H1 (cell line): ENCODE results near the gene SORBS1. TPM values are rescaled to one million over a fixed set of nuclear protein-coding genes. Genes with fewer than 3 reads are reported as not detected.

Experiments used
- CTCF ChIA-PET: fragments of 300-600 bp; sonication (Branson Sonifier 250); formaldehyde crosslinking; loops from one replicate; lab custom pipeline; 2021; ENCODE audit not compliant: partially characterized antibody; lab: Charles Lee
- POLR2A ChIA-PET: fragments of 300-600 bp; sonication (Branson Sonifier 250); formaldehyde crosslinking; loops from one replicate; lab custom pipeline; 2021; ENCODE audit warnings: inconsistent platforms; ENCODE audit not compliant: partially characterized antibody; lab: Charles Lee
- DNase-seq, 2 experiments: peaks; one replicate each; pipeline versions ENCODE4 v3.0.0 to v3.0.0-alpha.2; 2010 to 2022; ENCODE audit warnings: low spot score in 2 of 2, low read depth in 1 of 2, mixed read lengths in 1 of 2
- FAIRE-seq: peaks from 2 replicates; lab custom pipeline; 2011; peaks lifted over from hg19 to GRCh38; lab: Jason Lieb, UNC
- H2AFZ ChIP-seq: 2 replicates; pipeline ENCODE4 v1.8.1; 2012; ENCODE audit warnings: low read length, inconsistent platforms
- H2AK5ac ChIP-seq: 2 replicates; pipeline ENCODE4 v1.6.1; 2013; ENCODE audit warnings: low read depth, low read length
- H2BK120ac ChIP-seq: replicated peaks from 2 replicates; pipeline ENCODE3; 2013; ENCODE audit warnings: low read depth, low read length, inconsistent platforms
- H2BK12ac ChIP-seq: 2 replicates; pipeline ENCODE4 v1.6.1; 2013; ENCODE audit warnings: low read depth, low read length
- H2BK15ac ChIP-seq: 2 replicates; pipeline ENCODE4 v1.6.1; 2013; ENCODE audit warnings: low read length
- H2BK20ac ChIP-seq: 2 replicates; pipeline ENCODE4 v1.6.1; 2013; ENCODE audit warnings: low read length
- H2BK5ac ChIP-seq: 2 replicates; pipeline ENCODE4 v1.6.1; 2013; ENCODE audit warnings: low read depth, low read length
- H3K14ac ChIP-seq: 2 replicates; pipeline ENCODE4 v1.6.1; 2013; ENCODE audit warnings: inconsistent platforms; ENCODE audit not compliant: insufficient read length
- H3K18ac ChIP-seq: 2 replicates; pipeline ENCODE4 v1.6.1; 2013; ENCODE audit warnings: low read length; ENCODE audit errors: extremely low read depth
- H3K23ac ChIP-seq: 2 replicates; pipeline ENCODE4 v1.6.1; 2013; ENCODE audit warnings: inconsistent platforms; ENCODE audit not compliant: insufficient read length
- H3K23me2 ChIP-seq: 2 replicates; pipeline ENCODE4 v1.6.1; 2013; ENCODE audit warnings: low read depth, low read length
- H3K27ac ChIP-seq: 2 replicates; pipeline ENCODE4 v1.6.1; 2011; ENCODE audit warnings: low read depth, low read length, inconsistent platforms
- H3K27me3 ChIP-seq, 4 experiments: replicated peaks in 1 of 4; 1 replicate in 1 of 4; 2 replicates in 3 of 4; pipeline versions ENCODE4 v1.6.1 to v1.8.1; 2011 to 2013; ENCODE audit warnings: low read length in 3 of 4, mild to moderate bottlenecking in 3 of 4, inconsistent platforms in 2 of 4, mixed read lengths in 2 of 4, moderate library complexity in 1 of 4; ENCODE audit not compliant: control insufficient read depth in 3 of 4, insufficient read depth in 3 of 4; ENCODE audit errors: extremely low read depth in 1 of 4
- H3K36me3 ChIP-seq, 4 experiments: 2 replicates each; pipeline versions ENCODE4 v1.6.1 to v1.8.1; 2011 to 2013; ENCODE audit warnings: mild to moderate bottlenecking in 4 of 4, low read length in 3 of 4, moderate library complexity in 2 of 4, control low read depth in 1 of 4, inconsistent platforms in 1 of 4; ENCODE audit not compliant: insufficient read depth in 4 of 4, control insufficient read depth in 2 of 4
- H3K4ac ChIP-seq: replicated peaks from 2 replicates; pipeline ENCODE3; 2013; ENCODE audit warnings: low read length, low read depth, mixed read lengths, inconsistent platforms; ENCODE audit not compliant: insufficient read length
- H3K4me1 ChIP-seq, 4 experiments: replicated peaks in 1 of 4; 1 replicate in 1 of 4; 2 replicates in 3 of 4; pipeline versions ENCODE4 v1.6.1 to v1.8.1; 2011 to 2013; ENCODE audit warnings: low read length in 3 of 4, inconsistent platforms in 2 of 4, mixed read lengths in 1 of 4; ENCODE audit not compliant: insufficient read depth in 4 of 4, control insufficient read depth in 3 of 4
- H3K4me2 ChIP-seq, 2 experiments: 2 replicates each; pipeline versions ENCODE4 v1.6.1 to v1.8.1; 2011 to 2013; ENCODE audit warnings: low read depth in 2 of 2, low read length in 2 of 2, control low read depth in 1 of 2, inconsistent platforms in 1 of 2, mild to moderate bottlenecking in 1 of 2; ENCODE audit not compliant: insufficient read depth in 1 of 2
- H3K4me3 ChIP-seq, 4 experiments: fragments of 200-600, 300-600 bp in 1 of 4; sonication (generic), shearing (Covaris generic), sonication (Bioruptor Twin) in 1 of 4; 2 replicates each; pipeline versions ENCODE4 v1.5.1 to v1.8.1; 2011 to 2016; ENCODE audit warnings: low read length in 4 of 4, low read depth in 3 of 4, control low read depth in 2 of 4, inconsistent platforms in 2 of 4, mild to moderate bottlenecking in 2 of 4, mixed read lengths in 1 of 4, moderate library complexity in 1 of 4; ENCODE audit not compliant: insufficient read depth in 2 of 4; ENCODE audit errors: extremely low read depth in 1 of 4
- H3K56ac ChIP-seq: replicated peaks from 2 replicates; pipeline ENCODE3; 2013; ENCODE audit warnings: low read depth, mild to moderate bottlenecking, mixed read lengths, low read length, inconsistent platforms; ENCODE audit not compliant: insufficient read length
- H3K79me1 ChIP-seq: 2 replicates; pipeline ENCODE4 v1.6.1; 2013; ENCODE audit warnings: low read depth, low read length, control low read depth
- H3K79me2 ChIP-seq, 2 experiments: 2 replicates each; pipeline versions ENCODE4 v1.6.1 to v1.8.1; 2012 to 2013; ENCODE audit warnings: low read length in 2 of 2, mild to moderate bottlenecking in 2 of 2, inconsistent platforms in 1 of 2; ENCODE audit not compliant: insufficient read depth in 2 of 2, control insufficient read depth in 1 of 2
- H3K9ac ChIP-seq, 4 experiments: replicated peaks in 1 of 4; 1 replicate in 1 of 4; 2 replicates in 3 of 4; pipeline versions ENCODE4 v1.6.1 to v1.8.1; 2011 to 2013; ENCODE audit warnings: low read depth in 3 of 4, low read length in 3 of 4, control low read depth in 2 of 4, mild to moderate bottlenecking in 2 of 4, moderate library complexity in 2 of 4, inconsistent platforms in 1 of 4; ENCODE audit errors: extremely low read depth in 1 of 4
- H3K9me3 ChIP-seq, 2 experiments: 2 replicates each; pipeline versions ENCODE4 v1.6.1 to v1.8.1; 2012 to 2013; ENCODE audit warnings: mild to moderate bottlenecking in 2 of 2, moderate library complexity in 2 of 2, control low read depth in 1 of 2, inconsistent platforms in 1 of 2, low read depth in 1 of 2, low read length in 1 of 2, mixed read lengths in 1 of 2; ENCODE audit not compliant: insufficient read depth in 2 of 2
- H4K20me1 ChIP-seq, 2 experiments: replicated peaks in 1 of 2; 2 replicates each; pipeline versions ENCODE3 to v1.8.1; 2011 to 2013; ENCODE audit warnings: inconsistent platforms in 2 of 2, low read length in 2 of 2, mild to moderate bottlenecking in 1 of 2; ENCODE audit not compliant: insufficient read depth in 2 of 2, control insufficient read depth in 1 of 2
- H4K5ac ChIP-seq: 2 replicates; pipeline ENCODE4 v1.6.1; 2013; ENCODE audit warnings: low read length, low read depth, mixed read lengths, inconsistent platforms; ENCODE audit not compliant: insufficient read length
- H4K8ac ChIP-seq: 2 replicates; pipeline ENCODE4 v1.8.0; 2013; ENCODE audit warnings: mild to moderate bottlenecking, moderate library complexity, low read length, inconsistent platforms; ENCODE audit not compliant: insufficient read depth; ENCODE audit errors: extremely low read depth
- H4K91ac ChIP-seq: replicated peaks from 2 replicates; pipeline ENCODE3; 2013; ENCODE audit warnings: low read length, mixed read lengths, inconsistent platforms; ENCODE audit not compliant: insufficient read length
- CTCF ChIP-seq, 3 experiments: IDR thresholded peaks; 1 replicate in 2 of 3; 2 replicates in 1 of 3; pipeline versions ENCODE4 v1.5.1 to v1.6.1; 2011; ENCODE audit warnings: low read length in 3 of 3, mild to moderate bottlenecking in 3 of 3, inconsistent platforms in 2 of 3, low read depth in 1 of 3, moderate library complexity in 1 of 3; ENCODE audit not compliant: insufficient read depth in 1 of 3; ENCODE audit errors: control extremely low read depth in 1 of 3
- SP4 ChIP-seq: IDR thresholded peaks from 2 replicates; pipeline ENCODE4 v1.6.1; 2012; ENCODE audit warnings: low read length, inconsistent platforms
- TCF12 ChIP-seq: IDR thresholded peaks from 2 replicates; pipeline ENCODE4 v1.6.1; 2011; ENCODE audit warnings: low read depth, mild to moderate bottlenecking, low read length
- WGBS, 2 experiments: shearing (Covaris generic) in 1 of 2; methylation state at CpG; one replicate each; pipeline versions ENCODE4 v1.1.6 to v1.1.7; 2013 to 2015; ENCODE audit warnings: low lambda C conversion rate in 2 of 2, mixed read lengths in 2 of 2, inconsistent platforms in 1 of 2, low coverage in 1 of 2, missing lambda C conversion rate in 1 of 2; ENCODE audit not compliant: insufficient replicate concordance in 2 of 2, insufficient coverage in 1 of 2, insufficient read length in 1 of 2; ENCODE audit errors: extremely low coverage in 1 of 2, missing lambda C conversion rate in 1 of 2; 5-methylcytosine and 5-hydroxymethylcytosine counted together
- polyA plus RNA-seq, 7 experiments: library from polyadenylated mRNA; depleted of rRNA in 3 of 7; stranded (reverse) in 5 of 7; unstranded in 2 of 7; fragments of >200 nt in 5 of 7; fragments of 200-250 nt in 2 of 7; gene quantifications; 1 replicate in 5 of 7; 2 replicates in 1 of 7; 4 replicates in 1 of 7; pipeline versions ENCODE4 v1.2.1 to v1.2.3, GENCODE V29; 2011 to 2013; ENCODE audit warnings: missing spikeins in 2 of 7, mixed read lengths in 2 of 7
- total RNA-seq: library from RNA; stranded (reverse); fragmentation: NEBNext Ultra II Directional; extraction: Animal tissue kit (Norgen Biotek cat#: 25700); gene quantifications from 2 replicates; pipeline ENCODE4 v1.2.1, GENCODE V29; 2021

SORBS1 gene
- total and polyA plus RNA-seq, 2 of the 8 experiments (the other 6 are each of a cell fraction or from before 2014, with no cell fraction given), result 16.0 to 35.0 TPM

- no peak overlapping the region for H2BK12ac ChIP-seq
- H4K8ac ChIP-seq, result no peak overlapping the region
- H3K9me3 ChIP-seq, result no peaks in the 10 kb centered on the region
- no peak overlapping the region for H3K14ac ChIP-seq
- H4K91ac ChIP-seq, result no peak overlapping the region
- no peak overlapping the region for H3K9ac ChIP-seq
- no peak overlapping the region for H2AFZ ChIP-seq
- no peak for TF ChIP-seq CTCF (IDR thresholded peaks at IDR 0.05; ENCODE audit: control extremely low read depth in 1 of 3, insufficient read depth in 1 of 3, low read depth in 1 of 3, low read length in 3 of 3)
- no peak for TF ChIP-seq SP4
- TF ChIP-seq TCF12, result no peak
- TF ChIP-seq, all 59 proteins: peak for 0
- Histone ChIP-seq H4K20me1 (no peaks in the 10 kb centered on the region), H2BK5ac (no peak overlapping the region), H3K4ac (no peak overlapping the region), H4K5ac (no peak overlapping the region), H3K18ac (no peak overlapping the region), H3K36me3 (peaks cover 0 to 5% (median 0%) of the 10 kb centered on the region in 4 experiments; a peak in 2 of 8 replicates), H3K4me3 (no peak overlapping the region), H3K27ac (no peak overlapping the region), H3K4me2 (no peak overlapping the region), H2BK20ac (no peak overlapping the region), H3K56ac (no peak overlapping the region), H3K23me2 (no peaks in the 10 kb centered on the region), H3K23ac (no peak overlapping the region), H3K4me1 (no peaks in the 10 kb centered on the region), H2AK5ac (no peak overlapping the region), H3K79me2 (no peaks in the 10 kb centered on the region; a peak in 1 of 4 replicates), H2BK120ac (no peak overlapping the region), H3K27me3 (no peaks in the 10 kb centered on the region), H2BK15ac (no peak overlapping the region), H3K79me1 (no peaks in the 10 kb centered on the region)
- FAIRE-seq (no peak), DNase-seq (no peak)
- ChIA-PET CTCF (interaction anchor here (0.8 to 20.8 kb wide), 12 partner anchors 8 to 256 kb away, joined by 3 to 284 read pairs (median 4); partner anchors contain the start of gene TCTN3), POLR2A (no interaction called here)
- WGBS, 2 experiments, result 92% methylated on average over 6 of the region's 7 CpGs; no CpG with 5 or more reads in 1 of the 2 experiments
These were observed 123.5 kb downstream of the SORBS1 start for GRCh38 chr10:95437669-95438068.
